Fibroblast of pulmonary artery (primary cell): Measurements from ENCODE around the gene AREL1.
A peak's percentile ranks its signal among the peaks of the same experiment; 100 is the strongest.

Source experiments
- DNase-seq: peaks from one replicate; pipeline ENCODE4 v3.0.0-alpha.2; 2010; ENCODE audit warnings: low read depth
- H3K4me3 ChIP-seq: replicated peaks from 2 replicates; pipeline ENCODE4 v1.5.1; 2011; ENCODE audit warnings: low read depth, mild to moderate bottlenecking, control low read depth, low read length, moderate library complexity
- CTCF ChIP-seq: IDR thresholded peaks from 2 replicates; pipeline ENCODE4 v1.5.1; 2011; ENCODE audit warnings: mild to moderate bottlenecking, control low read depth, low read length, inconsistent platforms; ENCODE audit errors: missing control alignments

The AREL1 gene

GRCh38 chr14:74653386-74654138, 59.3 kb downstream of the AREL1 start:
- DNase-seq, result no peak
- H3K4me3 ChIP-seq, result no peak overlapping the region
- TF ChIP-seq CTCF, result no peak

GRCh38 chr14:74652541-74652940, 60.3 kb downstream of the AREL1 start:
- no peak overlapping the region for H3K4me3 ChIP-seq
- no peak for DNase-seq
- no peak for TF ChIP-seq CTCF

GRCh38 chr14:74650927-74651686, 61.8 kb downstream of the AREL1 start:
- DNase-seq, result no peak
- TF ChIP-seq CTCF, result no peak

GRCh38 chr14:74649673-74650072, 63.2 kb downstream of the AREL1 start:
- peak; percentile 39 for DNase-seq
- no peak for TF ChIP-seq CTCF
- H3K4me3 ChIP-seq, result no peak overlapping the region

More at GRCh38 chr14:74650927-74651686, 61.8 kb downstream of the AREL1 start:
- no peak overlapping the region for H3K4me3 ChIP-seq

- no peak for DNase-seq
- no peak overlapping the region for H3K4me3 ChIP-seq
- TF ChIP-seq CTCF, result no peak
These were observed 63.7 kb downstream of the AREL1 start for GRCh38 chr14:74649167-74649566.

GRCh38 chr14:74648601-74649000, 64.3 kb downstream of the AREL1 start:
- DNase-seq, result no peak
- TF ChIP-seq CTCF, result no peak
- H3K4me3 ChIP-seq, result no peak overlapping the region
